ENCODE data around the gene AP5M1. TPM values are rescaled to one million over a fixed set of nuclear protein-coding genes. Genes with fewer than 3 reads are reported as not detected.

Gene AP5M1
- polyA plus RNA-seq, 1 donor from 2014 or later: 40.0 TPM

GRCh38 chr14:57291692-57292647 lies 23.2 kb downstream of the AP5M1 start:
- Histone ChIP-seq H3K4me2 (ENCODE audit: low read length) (no peak overlapping the region), H3K9me2 (ENCODE audit: insufficient read depth, low read length) (no peaks in the 10 kb centered on the region), H3K27ac (ENCODE audit: low read length) (no peak overlapping the region)

GRCh38 chr14:57293866-57294837 lies 25.4 kb downstream of the AP5M1 start:
- Histone ChIP-seq H3K9me2 (ENCODE audit: insufficient read depth, low read length) (no peaks in the 10 kb centered on the region), H3K79me2 (replicated peaks; ENCODE audit: insufficient read depth, low read length) (no peaks in the 10 kb centered on the region), H3F3A (ENCODE audit: insufficient read depth, low read length, poor library complexity, severe bottlenecking) (no peaks in the 10 kb centered on the region), H2AFZ (ENCODE audit: low read depth, low read length) (no peak overlapping the region), H3K4me3 (ENCODE audit: low read length) (no peak overlapping the region), H3K27me3 (ENCODE audit: insufficient read depth, low read depth, low read length) (no peaks in the 10 kb centered on the region), H3K36me3 (ENCODE audit: insufficient read depth, low read length) (no peaks in the 10 kb centered on the region), H3K4me2 (ENCODE audit: low read length) (no peak overlapping the region), H4K20me1 (ENCODE audit: insufficient read depth) (no peaks in the 10 kb centered on the region), H3K27ac (ENCODE audit: low read length) (no peak overlapping the region), H3K9me3 (ENCODE audit: low read length) (no peaks in the 10 kb centered on the region), H3K9ac (ENCODE audit: low read length) (no peak overlapping the region)
- TF ChIP-seq REST (IDR thresholded peaks at IDR 0.05; ENCODE audit: borderline replicate concordance): no peak
- no peak for TF ChIP-seq MXI1 (conservative IDR thresholded peaks at IDR 0.05; ENCODE audit: poor library complexity, severe bottlenecking)
- peak; percentile 38 for TF ChIP-seq CTCF (IDR thresholded peaks at IDR 0.05; ENCODE audit: poor library complexity, severe bottlenecking)
- TF ChIP-seq EP300 (conservative IDR thresholded peaks at IDR 0.05; ENCODE audit: poor library complexity, severe bottlenecking): no peak
- no peak for TF ChIP-seq TAF1 (IDR thresholded peaks at IDR 0.05; ENCODE audit: low read depth)
- TF ChIP-seq SMC3 (conservative IDR thresholded peaks at IDR 0.05; ENCODE audit: poor library complexity): peak; percentile 33
- no peak for TF ChIP-seq EZH2 (IDR thresholded peaks at IDR 0.05; ENCODE audit: borderline replicate concordance, insufficient read depth, low read length, poor library complexity, severe bottlenecking)
- TF ChIP-seq RAD21 (conservative IDR thresholded peaks at IDR 0.05): peak; percentile 42
- no peak for TF ChIP-seq POLR2AphosphoS5 (IDR thresholded peaks at IDR 0.05)

More at GRCh38 chr14:57291692-57292647, 23.2 kb downstream of the AP5M1 start:
- Histone ChIP-seq H3F3A (ENCODE audit: insufficient read depth, low read length, poor library complexity, severe bottlenecking) (no peaks in the 10 kb centered on the region), H3K79me2 (replicated peaks; ENCODE audit: insufficient read depth, low read length) (no peaks in the 10 kb centered on the region), H2AFZ (ENCODE audit: low read depth, low read length) (no peak overlapping the region), H4K20me1 (ENCODE audit: insufficient read depth) (no peaks in the 10 kb centered on the region), H3K4me3 (ENCODE audit: low read length) (no peak overlapping the region), H3K36me3 (ENCODE audit: insufficient read depth, low read length) (no peaks in the 10 kb centered on the region), H3K27me3 (ENCODE audit: insufficient read depth, low read depth, low read length) (no peaks in the 10 kb centered on the region), H3K9me3 (ENCODE audit: low read length) (no peaks in the 10 kb centered on the region), H3K9ac (ENCODE audit: low read length) (no peak overlapping the region)
- TF ChIP-seq SMC3 (conservative IDR thresholded peaks at IDR 0.05; ENCODE audit: poor library complexity) (no peak), TAF1 (IDR thresholded peaks at IDR 0.05; ENCODE audit: low read depth) (no peak)

All from neural cell (in vitro differentiated cells).